ENCODE results near the gene UGT8.

Gene UGT8, protein sequence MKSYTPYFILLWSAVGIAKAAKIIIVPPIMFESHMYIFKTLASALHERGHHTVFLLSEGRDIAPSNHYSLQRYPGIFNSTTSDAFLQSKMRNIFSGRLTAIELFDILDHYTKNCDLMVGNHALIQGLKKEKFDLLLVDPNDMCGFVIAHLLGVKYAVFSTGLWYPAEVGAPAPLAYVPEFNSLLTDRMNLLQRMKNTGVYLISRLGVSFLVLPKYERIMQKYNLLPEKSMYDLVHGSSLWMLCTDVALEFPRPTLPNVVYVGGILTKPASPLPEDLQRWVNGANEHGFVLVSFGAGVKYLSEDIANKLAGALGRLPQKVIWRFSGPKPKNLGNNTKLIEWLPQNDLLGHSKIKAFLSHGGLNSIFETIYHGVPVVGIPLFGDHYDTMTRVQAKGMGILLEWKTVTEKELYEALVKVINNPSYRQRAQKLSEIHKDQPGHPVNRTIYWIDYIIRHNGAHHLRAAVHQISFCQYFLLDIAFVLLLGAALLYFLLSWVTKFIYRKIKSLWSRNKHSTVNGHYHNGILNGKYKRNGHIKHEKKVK

DNA sequence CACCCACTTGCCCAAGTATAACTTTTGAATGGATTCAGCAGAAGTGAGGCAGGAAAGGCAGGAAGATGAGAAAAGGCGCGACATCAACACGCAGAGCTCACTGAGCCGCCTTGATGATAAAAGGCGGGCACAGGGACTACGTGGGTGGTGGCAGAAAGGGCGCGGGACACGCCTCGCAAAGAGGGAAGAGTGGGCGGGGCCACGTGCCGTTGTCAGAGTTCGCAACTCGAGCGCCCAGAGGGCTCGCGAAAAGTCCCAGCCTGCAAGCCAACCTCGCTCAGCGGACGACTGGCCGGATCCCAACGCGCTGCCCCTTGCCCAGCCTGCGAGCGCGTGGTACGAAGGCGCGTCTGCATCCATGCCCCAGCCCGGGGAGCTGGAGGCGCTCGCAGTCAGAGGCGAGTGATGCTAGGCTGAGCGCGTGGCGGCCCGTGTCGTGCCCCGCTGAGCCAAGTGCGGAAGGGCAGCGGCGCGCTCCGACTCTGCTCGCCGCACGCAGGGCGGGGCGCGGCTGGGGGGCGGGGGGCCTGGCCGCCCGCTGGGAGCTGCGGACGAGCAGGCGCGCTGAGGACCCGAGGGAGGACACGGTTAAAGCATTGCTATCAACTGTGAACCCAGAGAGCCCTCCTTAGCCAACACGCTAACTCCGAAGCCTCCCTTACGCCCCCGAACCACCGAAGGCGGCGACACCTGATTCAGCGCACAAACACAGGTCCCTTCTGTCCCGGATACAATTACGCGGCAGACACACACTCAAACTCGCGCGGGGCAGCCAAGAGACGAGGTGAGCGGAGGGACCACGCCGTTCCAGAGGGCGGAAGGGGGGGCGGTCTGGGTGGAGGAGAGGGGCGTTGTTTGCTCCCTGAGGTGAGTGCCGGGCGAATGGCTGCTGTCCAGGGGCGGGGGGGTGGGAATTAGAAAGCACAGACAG, at the start of gene UGT8:
TSS of gene UGT8 (plus strand) at position 617 of the 931 bp plus-strand sequence. CDS start 24,074 bp downstream, outside the sequence.
- peak; percentile 38 for DNase-seq (ENCODE audit: low spot score)
- TF ChIP-seq, protein P1, sequence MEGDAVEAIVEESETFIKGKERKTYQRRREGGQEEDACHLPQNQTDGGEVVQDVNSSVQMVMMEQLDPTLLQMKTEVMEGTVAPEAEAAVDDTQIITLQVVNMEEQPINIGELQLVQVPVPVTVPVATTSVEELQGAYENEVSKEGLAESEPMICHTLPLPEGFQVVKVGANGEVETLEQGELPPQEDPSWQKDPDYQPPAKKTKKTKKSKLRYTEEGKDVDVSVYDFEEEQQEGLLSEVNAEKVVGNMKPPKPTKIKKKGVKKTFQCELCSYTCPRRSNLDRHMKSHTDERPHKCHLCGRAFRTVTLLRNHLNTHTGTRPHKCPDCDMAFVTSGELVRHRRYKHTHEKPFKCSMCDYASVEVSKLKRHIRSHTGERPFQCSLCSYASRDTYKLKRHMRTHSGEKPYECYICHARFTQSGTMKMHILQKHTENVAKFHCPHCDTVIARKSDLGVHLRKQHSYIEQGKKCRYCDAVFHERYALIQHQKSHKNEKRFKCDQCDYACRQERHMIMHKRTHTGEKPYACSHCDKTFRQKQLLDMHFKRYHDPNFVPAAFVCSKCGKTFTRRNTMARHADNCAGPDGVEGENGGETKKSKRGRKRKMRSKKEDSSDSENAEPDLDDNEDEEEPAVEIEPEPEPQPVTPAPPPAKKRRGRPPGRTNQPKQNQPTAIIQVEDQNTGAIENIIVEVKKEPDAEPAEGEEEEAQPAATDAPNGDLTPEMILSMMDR (IDR thresholded peaks at IDR 0.05; ENCODE audit: extremely low read depth, insufficient read depth, missing control alignments): no peak
- in situ Hi-C loops (cut with MboI; ENCODE audit: low pct_unique_long_range_greater_than_20kb, low sequenced_read_pairs, unreplicated experiment): no loop called here

DNA sequence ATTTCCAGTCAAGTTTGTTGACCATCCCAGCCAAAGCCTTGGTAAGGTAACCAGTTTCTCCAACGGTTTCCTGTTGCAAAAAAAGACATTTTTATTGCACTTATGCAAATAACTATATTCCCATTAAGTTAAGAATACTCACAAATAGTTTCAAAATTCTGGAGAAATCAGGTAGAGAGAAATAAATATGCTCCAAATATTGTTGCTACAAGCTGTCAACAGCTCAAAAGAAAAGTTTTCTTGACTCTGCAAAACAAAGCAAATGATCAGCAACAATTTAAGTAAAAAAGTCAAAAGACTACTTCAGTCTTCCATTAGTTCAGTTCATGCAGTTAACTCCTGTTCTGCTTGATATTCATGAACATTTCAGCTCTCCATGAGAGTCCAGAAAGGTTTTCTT, 49.0 kb upstream of the UGT8 start:
- TF ChIP-seq, protein P1 (IDR thresholded peaks at IDR 0.05; ENCODE audit: extremely low read depth, insufficient read depth, missing control alignments): no peak
- no peak for DNase-seq (ENCODE audit: low spot score)
- in situ Hi-C loops (cut with MboI; ENCODE audit: low pct_unique_long_range_greater_than_20kb, low sequenced_read_pairs, unreplicated experiment): no loop called here

DNA sequence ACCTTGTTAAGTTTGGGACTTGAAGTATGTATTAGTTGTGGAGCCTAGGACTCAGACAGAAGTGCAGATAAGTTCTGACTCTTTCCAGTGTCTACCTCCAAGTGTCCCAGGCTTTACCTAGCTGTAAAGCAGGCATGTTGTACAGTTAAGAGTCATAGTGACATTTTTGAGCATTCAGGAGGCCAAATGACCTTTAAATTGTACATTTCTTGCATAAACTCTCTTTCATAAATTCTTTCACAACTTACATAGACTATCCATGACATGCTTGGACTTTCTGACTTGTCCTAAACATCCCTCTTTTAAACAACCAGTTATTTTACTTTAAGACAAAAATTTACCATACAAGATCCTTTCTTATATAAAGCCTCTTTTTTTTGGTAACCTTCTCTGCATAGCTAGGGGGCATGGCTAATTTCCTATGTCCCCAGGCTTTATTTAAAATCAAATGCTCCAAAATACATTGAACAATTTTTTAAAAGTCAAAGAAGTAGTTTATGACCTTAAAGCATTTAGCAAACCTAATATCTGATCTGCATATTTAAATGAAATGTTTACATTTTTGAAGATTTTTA, 40.1 kb upstream of the UGT8 start:
- no peak for DNase-seq (ENCODE audit: low spot score)
- TF ChIP-seq, protein P1 (IDR thresholded peaks at IDR 0.05; ENCODE audit: extremely low read depth, insufficient read depth, missing control alignments): no peak
- in situ Hi-C loops (cut with MboI; ENCODE audit: low pct_unique_long_range_greater_than_20kb, low sequenced_read_pairs, unreplicated experiment): no loop called here

DNA sequence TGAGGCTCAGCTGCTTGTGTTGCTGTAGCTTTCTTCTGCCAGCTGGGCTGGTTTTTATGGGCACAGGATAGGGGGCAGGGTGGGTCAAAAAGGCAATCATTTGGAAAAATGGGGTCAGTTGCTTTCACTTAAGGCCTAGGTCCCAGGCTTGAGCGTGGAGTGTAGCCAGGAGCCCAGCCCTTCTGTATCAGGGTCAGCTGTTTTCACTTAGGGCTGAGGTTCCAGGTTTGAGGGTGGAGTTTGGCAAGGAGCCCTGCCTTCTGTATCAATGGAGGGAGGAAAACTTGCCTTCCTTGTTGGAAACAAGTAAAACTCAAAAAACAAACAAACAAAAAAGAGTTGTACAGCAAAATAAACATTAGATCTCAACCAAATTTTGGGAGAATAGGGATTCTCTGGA, 37.0 kb upstream of the UGT8 start:
- in situ Hi-C loops (cut with MboI; ENCODE audit: low pct_unique_long_range_greater_than_20kb, low sequenced_read_pairs, unreplicated experiment): no loop called here
- no peak for DNase-seq (ENCODE audit: low spot score)
- TF ChIP-seq, protein P1 (IDR thresholded peaks at IDR 0.05; ENCODE audit: extremely low read depth, insufficient read depth, missing control alignments): no peak

- TF ChIP-seq, protein P1 (IDR thresholded peaks at IDR 0.05; ENCODE audit: extremely low read depth, insufficient read depth, missing control alignments): no peak
- in situ Hi-C loops (cut with MboI; ENCODE audit: low pct_unique_long_range_greater_than_20kb, low sequenced_read_pairs, unreplicated experiment): no loop called here
- DNase-seq (ENCODE audit: low spot score): no peak
Measured at GRCh38 chr4:114562176-114562904, 36.3 kb upstream of the UGT8 start.

Data from GM13977 (cell line).